ENCODE results near the gene XRCC4. TPM values are rescaled to one million over a fixed set of nuclear protein-coding genes. Genes with fewer than 3 reads are reported as not detected.

XRCC4 gene
- total RNA-seq, 1 donor: 8.0 TPM

DNA sequence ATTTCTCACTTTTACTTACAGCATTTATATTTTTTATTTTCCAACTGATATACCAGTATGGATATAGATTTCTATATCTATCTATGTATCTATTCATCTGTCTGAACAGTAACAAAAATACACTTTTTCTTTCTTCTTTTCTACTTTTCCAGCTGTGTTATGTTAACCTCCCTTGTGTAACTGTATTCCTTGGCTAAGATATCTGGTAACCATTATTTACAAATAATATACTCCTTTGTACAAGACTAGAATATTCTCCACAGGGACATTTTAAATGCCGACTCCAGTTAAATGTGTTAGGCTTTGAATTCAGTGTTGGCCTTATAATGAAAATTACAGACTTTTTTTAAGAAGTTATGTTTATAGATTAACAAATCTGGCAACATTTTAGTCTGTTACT is 168.7 kb downstream of the XRCC4 start:
- Histone ChIP-seq H3K27ac (ENCODE audit: low read depth, low read length) (no peak overlapping the region), H3K27me3 (ENCODE audit: insufficient read depth, low read length) (no peaks in the 10 kb centered on the region), H3K9me3 (ENCODE audit: low read depth, low read length) (no peaks in the 10 kb centered on the region), H3K4me2 (ENCODE audit: insufficient read depth, low read length) (no peak overlapping the region), H4K20me1 (ENCODE audit: insufficient read depth, low read length) (no peaks in the 10 kb centered on the region), H2AFZ (ENCODE audit: low read length) (no peak overlapping the region), H3K4me3 (ENCODE audit: insufficient read depth, low read length) (no peak overlapping the region), H3K36me3 (ENCODE audit: insufficient read depth, low read length) (no peaks in the 10 kb centered on the region), H3K79me2 (ENCODE audit: insufficient read depth, low read length) (no peaks in the 10 kb centered on the region), H3K4me1 (ENCODE audit: insufficient read depth, low read length) (no peaks in the 10 kb centered on the region)
- TF ChIP-seq, protein P1, sequence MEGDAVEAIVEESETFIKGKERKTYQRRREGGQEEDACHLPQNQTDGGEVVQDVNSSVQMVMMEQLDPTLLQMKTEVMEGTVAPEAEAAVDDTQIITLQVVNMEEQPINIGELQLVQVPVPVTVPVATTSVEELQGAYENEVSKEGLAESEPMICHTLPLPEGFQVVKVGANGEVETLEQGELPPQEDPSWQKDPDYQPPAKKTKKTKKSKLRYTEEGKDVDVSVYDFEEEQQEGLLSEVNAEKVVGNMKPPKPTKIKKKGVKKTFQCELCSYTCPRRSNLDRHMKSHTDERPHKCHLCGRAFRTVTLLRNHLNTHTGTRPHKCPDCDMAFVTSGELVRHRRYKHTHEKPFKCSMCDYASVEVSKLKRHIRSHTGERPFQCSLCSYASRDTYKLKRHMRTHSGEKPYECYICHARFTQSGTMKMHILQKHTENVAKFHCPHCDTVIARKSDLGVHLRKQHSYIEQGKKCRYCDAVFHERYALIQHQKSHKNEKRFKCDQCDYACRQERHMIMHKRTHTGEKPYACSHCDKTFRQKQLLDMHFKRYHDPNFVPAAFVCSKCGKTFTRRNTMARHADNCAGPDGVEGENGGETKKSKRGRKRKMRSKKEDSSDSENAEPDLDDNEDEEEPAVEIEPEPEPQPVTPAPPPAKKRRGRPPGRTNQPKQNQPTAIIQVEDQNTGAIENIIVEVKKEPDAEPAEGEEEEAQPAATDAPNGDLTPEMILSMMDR (IDR thresholded peaks at IDR 0.05; ENCODE audit: extremely low read depth, low read depth, low read length): no peak
- DNase-seq (ENCODE audit: insufficient read length, low spot score, missing footprints): no peak

DNA sequence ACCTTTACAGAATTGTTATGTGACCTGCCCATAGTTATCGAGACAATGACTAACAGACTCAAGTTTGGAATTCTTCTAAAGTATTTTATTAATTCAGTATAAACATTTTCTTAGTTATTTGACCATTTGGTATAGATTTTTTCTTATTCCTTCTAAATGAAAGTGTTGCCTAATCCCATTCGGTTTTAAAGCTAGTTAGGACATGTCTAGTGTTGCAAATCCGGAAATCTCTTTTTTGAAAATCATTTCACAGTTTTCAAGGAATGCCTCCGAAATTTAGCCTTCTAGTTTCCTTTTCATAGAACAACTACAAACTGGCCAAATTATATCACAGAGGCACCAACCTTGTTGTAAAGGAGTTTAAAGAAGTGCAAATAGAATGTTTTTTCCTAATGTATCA is 171.8 kb downstream of the XRCC4 start:
- H3K79me2 ChIP-seq (ENCODE audit: insufficient read depth, low read length): no peaks in the 10 kb centered on the region
- no peak overlapping the region for H3K4me3 ChIP-seq (ENCODE audit: insufficient read depth, low read length)
- no peaks in the 10 kb centered on the region for H3K27me3 ChIP-seq (ENCODE audit: insufficient read depth, low read length)
- H3K4me2 ChIP-seq (ENCODE audit: insufficient read depth, low read length): no peak overlapping the region
- no peaks in the 10 kb centered on the region for H4K20me1 ChIP-seq (ENCODE audit: insufficient read depth, low read length)
- H3K9me3 ChIP-seq (ENCODE audit: low read depth, low read length): no peaks in the 10 kb centered on the region
- TF ChIP-seq, protein P1 (IDR thresholded peaks at IDR 0.05; ENCODE audit: extremely low read depth, low read depth, low read length): no peak
- H3K27ac ChIP-seq (ENCODE audit: low read depth, low read length): no peak overlapping the region
- no peaks in the 10 kb centered on the region for H3K36me3 ChIP-seq (ENCODE audit: insufficient read depth, low read length)
- no peak for DNase-seq (ENCODE audit: insufficient read length, low spot score, missing footprints)
- H2AFZ ChIP-seq (ENCODE audit: low read length): no peak overlapping the region
- H3K4me1 ChIP-seq (ENCODE audit: insufficient read depth, low read length): no peaks in the 10 kb centered on the region

DNA sequence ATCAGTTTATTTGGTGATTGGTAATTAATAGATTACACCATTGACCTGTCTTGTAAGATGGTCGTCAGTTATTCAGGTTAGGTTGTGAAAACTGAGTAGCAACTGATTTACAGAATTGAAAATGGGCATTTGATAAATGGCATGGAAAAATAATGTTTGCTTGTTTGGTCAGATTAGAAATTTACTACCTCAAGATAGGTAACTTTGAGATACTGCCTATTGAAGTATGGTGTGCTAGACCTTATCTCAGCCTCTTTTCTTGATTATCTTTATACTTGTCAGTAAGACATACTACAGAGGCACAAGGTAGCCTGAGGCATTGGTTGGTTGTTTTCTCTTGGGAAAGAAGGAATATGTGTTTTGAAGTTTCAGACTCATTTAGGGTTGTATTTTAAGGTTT is 174.5 kb downstream of the XRCC4 start:
- Histone ChIP-seq H3K4me3 (ENCODE audit: insufficient read depth, low read length) (no peak overlapping the region), H3K4me1 (ENCODE audit: insufficient read depth, low read length) (peaks cover 15% of the 10 kb centered on the region), H2AFZ (ENCODE audit: low read length) (no peak overlapping the region), H3K36me3 (ENCODE audit: insufficient read depth, low read length) (no peaks in the 10 kb centered on the region), H4K20me1 (ENCODE audit: insufficient read depth, low read length) (no peaks in the 10 kb centered on the region), H3K27ac (ENCODE audit: low read depth, low read length) (no peak overlapping the region), H3K4me2 (ENCODE audit: insufficient read depth, low read length) (no peak overlapping the region), H3K9me3 (ENCODE audit: low read depth, low read length) (no peaks in the 10 kb centered on the region), H3K79me2 (ENCODE audit: insufficient read depth, low read length) (no peaks in the 10 kb centered on the region), H3K27me3 (ENCODE audit: insufficient read depth, low read length) (no peaks in the 10 kb centered on the region)
- no peak for DNase-seq (ENCODE audit: insufficient read length, low spot score, missing footprints)
- TF ChIP-seq, protein P1 (IDR thresholded peaks at IDR 0.05; ENCODE audit: extremely low read depth, low read depth, low read length): no peak

- no peaks in the 10 kb centered on the region for H3K79me2 ChIP-seq (ENCODE audit: insufficient read depth, low read length)
- H3K27ac ChIP-seq (ENCODE audit: low read depth, low read length): no peak overlapping the region
- H3K4me3 ChIP-seq (ENCODE audit: insufficient read depth, low read length): no peak overlapping the region
- peaks cover 15% of the 10 kb centered on the region for H3K4me1 ChIP-seq (ENCODE audit: insufficient read depth, low read length)
- TF ChIP-seq, protein P1 (IDR thresholded peaks at IDR 0.05; ENCODE audit: extremely low read depth, low read depth, low read length): no peak
- H3K27me3 ChIP-seq (ENCODE audit: insufficient read depth, low read length): no peaks in the 10 kb centered on the region
- H4K20me1 ChIP-seq (ENCODE audit: insufficient read depth, low read length): no peaks in the 10 kb centered on the region
- DNase-seq (ENCODE audit: insufficient read length, low spot score, missing footprints): no peak
- no peaks in the 10 kb centered on the region for H3K9me3 ChIP-seq (ENCODE audit: low read depth, low read length)
- no peaks in the 10 kb centered on the region for H3K36me3 ChIP-seq (ENCODE audit: insufficient read depth, low read length)
- no peak overlapping the region for H3K4me2 ChIP-seq (ENCODE audit: insufficient read depth, low read length)
- no peak overlapping the region for H2AFZ ChIP-seq (ENCODE audit: low read length)
Observed at GRCh38 chr5:83253720-83254119, 176.4 kb downstream of the XRCC4 start.
